ENCODE results near the gene KCNG3.

The KCNG3 gene

GRCh38 chr2:42486145-42486906 is 7.5 kb downstream of the KCNG3 start:
- no peak for DNase-seq (ENCODE audit: low read depth in 2 of 2)

GRCh38 chr2:42480402-42480801 is 13.4 kb downstream of the KCNG3 start:
- no peak for DNase-seq (ENCODE audit: low read depth in 2 of 2)

GRCh38 chr2:42474765-42475454 is 18.9 kb downstream of the KCNG3 start:
- DNase-seq (ENCODE audit: low read depth in 2 of 2) = no peak

GRCh38 chr2:42470706-42471105 is 23.1 kb downstream of the KCNG3 start:
- no peak for DNase-seq (ENCODE audit: low read depth in 2 of 2)

- no peak for DNase-seq (ENCODE audit: low read depth in 2 of 2)
These were observed 29.2 kb downstream of the KCNG3 start for GRCh38 chr2:42464631-42465030.

GRCh38 chr2:42463570-42463969 is 30.2 kb downstream of the KCNG3 start:
- DNase-seq (ENCODE audit: low read depth in 2 of 2) = no peak

GRCh38 chr2:42459296-42459695 is 34.5 kb downstream of the KCNG3 start:
- DNase-seq (ENCODE audit: low read depth in 2 of 2) = no peak

- no peak for DNase-seq (ENCODE audit: low read depth in 2 of 2)
These were observed 35.4 kb downstream of the KCNG3 start for GRCh38 chr2:42458396-42458795.

- no peak for DNase-seq (ENCODE audit: low read depth in 2 of 2)
These were observed 36.8 kb downstream of the KCNG3 start for GRCh38 chr2:42457011-42457410.

GRCh38 chr2:42456126-42456839 is 37.5 kb downstream of the KCNG3 start:
- no peak for DNase-seq (ENCODE audit: low read depth in 2 of 2)

- DNase-seq (ENCODE audit: low read depth in 2 of 2) = no peak
These were observed 41.2 kb downstream of the KCNG3 start for GRCh38 chr2:42452545-42452944.

GRCh38 chr2:42450136-42450535 is 43.6 kb downstream of the KCNG3 start:
- DNase-seq (ENCODE audit: low read depth in 2 of 2) = no peak

- no peak for DNase-seq (ENCODE audit: low read depth in 2 of 2)
These were observed 44.4 kb downstream of the KCNG3 start for GRCh38 chr2:42449163-42450087.

GRCh38 chr2:42448163-42448562 is 45.6 kb downstream of the KCNG3 start:
- DNase-seq (ENCODE audit: low read depth in 2 of 2) = no peak

GRCh38 chr2:42446503-42447271 is 47.1 kb downstream of the KCNG3 start:
- no peak for DNase-seq (ENCODE audit: low read depth in 2 of 2)

GRCh38 chr2:42443718-42444399 is 49.9 kb downstream of the KCNG3 start:
- no peak for DNase-seq (ENCODE audit: low read depth in 2 of 2)

GRCh38 chr2:42442774-42443173 is 51.0 kb downstream of the KCNG3 start:
- no peak for DNase-seq (ENCODE audit: low read depth in 2 of 2)

- no peak for DNase-seq (ENCODE audit: low read depth in 2 of 2)
These were observed 55.1 kb downstream of the KCNG3 start for GRCh38 chr2:42438685-42439084.

GRCh38 chr2:42436370-42436769 is 57.4 kb downstream of the KCNG3 start:
- no peak for DNase-seq (ENCODE audit: low read depth in 2 of 2)

GRCh38 chr2:42435628-42436027 is 58.2 kb downstream of the KCNG3 start:
- no peak for DNase-seq (ENCODE audit: low read depth in 2 of 2)

All from stimulated activated CD4-positive, alpha-beta T cell treated with anti-CD3 and anti-CD28 coated beads, Interleukin-1b, Interleukin-23, amount 100 ng/mL, for 4 hours (primary cell).